ENCODE results near the gene TPX2. TPM values are rescaled to one million over a fixed set of nuclear protein-coding genes. Genes with fewer than 3 reads are reported as not detected.
A peak's percentile ranks its signal among the peaks of the same experiment; 100 is the strongest.
"Not testable (repeated sequence)": the region's sequence is repeated elsewhere in the genome, so short reads cannot be mapped to it uniquely, and the experiment has no call there.

The TPX2 gene
- total and polyA plus RNA-seq, 8 donors: 5.1 to 89.9 (median 39.7) TPM

DNA sequence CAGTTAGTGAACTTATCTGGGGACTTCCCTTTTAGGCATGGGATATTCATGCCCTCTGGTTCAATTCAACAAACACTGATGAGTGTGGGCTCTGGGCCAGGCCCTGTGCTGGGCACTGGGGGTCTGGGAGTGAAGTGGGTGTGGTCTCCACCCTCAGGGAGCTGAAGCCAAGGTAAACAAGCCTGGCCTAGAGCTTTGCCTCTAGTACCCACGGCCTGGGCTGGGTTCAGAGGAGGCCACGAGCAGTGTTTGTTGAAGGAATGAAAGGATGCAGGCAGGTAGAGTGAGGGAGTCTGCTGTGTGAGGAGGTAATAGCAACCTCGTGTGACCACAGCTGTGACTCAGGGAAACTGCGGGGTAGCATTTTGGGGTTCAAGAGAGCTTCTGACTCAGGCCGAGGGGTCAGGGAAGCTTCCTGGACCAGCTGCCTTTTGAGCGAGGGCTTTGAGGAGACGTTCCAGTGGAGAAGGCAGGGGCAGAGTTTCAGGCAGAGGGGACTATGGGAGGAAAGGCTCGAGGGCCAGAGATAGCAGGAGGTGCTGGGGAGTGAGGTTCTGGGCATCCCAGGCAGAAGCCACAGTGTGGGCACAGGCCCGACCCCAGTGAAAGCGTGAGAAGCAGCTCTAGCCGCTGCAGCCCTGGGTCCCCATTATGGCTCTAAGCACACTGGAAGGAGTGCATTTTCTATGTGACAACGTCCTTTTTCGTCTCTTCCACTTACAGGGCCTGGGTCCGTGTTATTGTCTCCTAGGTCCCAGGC, 85.6 kb downstream of the TPX2 start:
- no peak for TF ChIP-seq CTCF (IDR thresholded peaks at IDR 0.05)
- no peak for ATAC-seq
- Histone ChIP-seq H3K27me3 (no peaks in the 10 kb centered on the region), H3K27ac (no peak overlapping the region), H3K36me3 (no peaks in the 10 kb centered on the region), H3K4me3 (no peak overlapping the region), H3K4me1 (peaks cover 0 to 7% of the 10 kb centered on the region in 2 donors), H3K9me3 (no peaks in the 10 kb centered on the region)
- intact Hi-C loops (cut with DNase I): loop anchor here in 1 of 2 donors (10.0 kb wide), 1 partner anchor 260 kb away; no protein-coding TSS in a partner anchor
- no peak for DNase-seq

GRCh38 chr20:31826074-31826473, 87.0 kb downstream of the TPX2 start:
- Histone ChIP-seq H3K9me3 (no peaks in the 10 kb centered on the region), H3K36me3 (no peaks in the 10 kb centered on the region), H3K27me3 (no peaks in the 10 kb centered on the region), H3K4me3 (no peak overlapping the region), H3K27ac (no peak overlapping the region), H3K4me1 (peaks cover 0 to 7% of the 10 kb centered on the region in 2 donors)
- DNase-seq (no peak), ATAC-seq (no peak)
- TF ChIP-seq CTCF (IDR thresholded peaks at IDR 0.05): no peak
- intact Hi-C loops (cut with DNase I): loop anchor here in 1 of 2 donors (10.0 kb wide), 1 partner anchor 259 kb away; no protein-coding TSS in a partner anchor

- TF ChIP-seq CTCF (IDR thresholded peaks at IDR 0.05): no peak
- Histone ChIP-seq H3K36me3 (no peaks in the 10 kb centered on the region), H3K27me3 (no peaks in the 10 kb centered on the region), H3K4me3 (no peak overlapping the region), H3K9me3 (no peaks in the 10 kb centered on the region), H3K27ac (no peak overlapping the region), H3K4me1 (peaks cover 0 to 7% of the 10 kb centered on the region in 2 donors)
- intact Hi-C loops (cut with DNase I): loop anchor here in 1 of 2 donors (10.0 kb wide), 1 partner anchor 258 kb away; no protein-coding TSS in a partner anchor
- ATAC-seq: peak; percentile 10
- no peak for DNase-seq
Measured at GRCh38 chr20:31827059-31827458, 88.0 kb downstream of the TPX2 start.

GRCh38 chr20:31828016-31828415, 88.9 kb downstream of the TPX2 start:
- intact Hi-C loops (cut with DNase I): loop anchor here in 1 of 2 donors (10.0 kb wide), 1 partner anchor 257 kb away; no protein-coding TSS in a partner anchor
- not testable (repeated sequence) for H3K27me3 ChIP-seq

DNA sequence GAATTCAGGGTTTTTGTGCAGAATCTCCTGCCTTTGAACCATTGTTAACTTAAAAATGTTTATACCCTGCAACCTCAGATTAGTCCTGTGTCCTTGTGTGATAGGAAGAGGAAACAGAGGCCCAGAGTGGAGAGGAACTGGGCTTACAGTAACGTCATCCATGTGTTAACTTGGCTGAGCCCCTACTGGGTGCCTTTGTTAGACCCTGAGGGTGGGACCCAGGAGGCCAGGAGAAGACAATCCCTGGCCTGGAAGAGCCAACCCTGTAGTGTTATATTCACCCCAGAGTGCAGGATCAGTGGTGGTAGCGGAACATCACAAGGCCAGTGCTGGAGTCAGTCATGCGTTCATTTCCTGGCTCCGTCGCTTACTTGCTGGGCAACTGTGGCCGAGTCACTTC, 90.6 kb downstream of the TPX2 start:
- intact Hi-C loops (cut with DNase I): loop anchor here in 1 of 2 donors (10.0 kb wide), 1 partner anchor 255 kb away; no protein-coding TSS in a partner anchor
- Histone ChIP-seq H3K4me1 (peaks cover 0 to 4% of the 10 kb centered on the region in 2 donors), H3K27me3 (no peaks in the 10 kb centered on the region), H3K4me3 (no peak overlapping the region), H3K27ac (no peak overlapping the region), H3K36me3 (no peaks in the 10 kb centered on the region), H3K9me3 (no peaks in the 10 kb centered on the region)
- no peak for ATAC-seq
- TF ChIP-seq CTCF (IDR thresholded peaks at IDR 0.05): no peak
- no peak for DNase-seq

More at GRCh38 chr20:31828016-31828415, 88.9 kb downstream of the TPX2 start:
- not testable (repeated sequence) for H3K4me1 ChIP-seq, H3K27ac ChIP-seq, H3K36me3 ChIP-seq, H3K9me3 ChIP-seq, ATAC-seq, H3K4me3 ChIP-seq, DNase-seq

Data from left lung (tissue), 10 donors.